Measurements from ENCODE around the gene M6PR.

M6PR gene

GRCh38 chr12:8911606-8912268 lies 37.7 kb downstream of the M6PR start:
- Histone ChIP-seq H3K27ac (no peak overlapping the region), H3K27me3 (ENCODE audit: control insufficient read depth, insufficient read depth, low read length) (no peaks in the 10 kb centered on the region), H3K9ac (no peak overlapping the region), H3K4me1 (peaks cover 9% of the 10 kb centered on the region), H3K4me3 (ENCODE audit: low read depth, low read length) (no peak overlapping the region), H3K79me2 (peaks cover 2% of the 10 kb centered on the region), H3K36me3 (ENCODE audit: control insufficient read depth, insufficient read depth, low read length) (no peaks in the 10 kb centered on the region), H2AFZ (peak overlapping the region; percentile 44), H3K9me3 (ENCODE audit: control insufficient read depth, low read length) (no peaks in the 10 kb centered on the region), H3K4me2 (ENCODE audit: low read length) (no peak overlapping the region)
- TF ChIP-seq CTCF (IDR thresholded peaks at IDR 0.05), result no peak

- Histone ChIP-seq H3K9me3 (ENCODE audit: control insufficient read depth, low read length) (no peaks in the 10 kb centered on the region), H3K27ac (no peak overlapping the region), H3K4me3 (ENCODE audit: low read depth, low read length) (no peak overlapping the region), H3K27me3 (ENCODE audit: control insufficient read depth, insufficient read depth, low read length) (no peaks in the 10 kb centered on the region), H2AFZ (no peak overlapping the region), H3K4me2 (ENCODE audit: low read length) (no peak overlapping the region), H3K79me2 (peaks cover 2% of the 10 kb centered on the region), H3K4me1 (peaks cover 9% of the 10 kb centered on the region), H3K9ac (no peak overlapping the region), H3K36me3 (ENCODE audit: control insufficient read depth, insufficient read depth, low read length) (no peaks in the 10 kb centered on the region)
- TF ChIP-seq CTCF (IDR thresholded peaks at IDR 0.05), result no peak
Measured at GRCh38 chr12:8909752-8910151, 39.7 kb downstream of the M6PR start.

GRCh38 chr12:8907513-8907912 lies 41.9 kb downstream of the M6PR start:
- Histone ChIP-seq H3K4me2 (ENCODE audit: low read length) (no peak overlapping the region), H3K27me3 (ENCODE audit: control insufficient read depth, insufficient read depth, low read length) (no peaks in the 10 kb centered on the region), H3K9ac (no peak overlapping the region), H3K27ac (no peak overlapping the region), H3K4me3 (ENCODE audit: low read depth, low read length) (no peak overlapping the region), H2AFZ (no peak overlapping the region), H3K4me1 (peaks cover 2% of the 10 kb centered on the region), H3K9me3 (ENCODE audit: control insufficient read depth, low read length) (no peaks in the 10 kb centered on the region), H3K36me3 (ENCODE audit: control insufficient read depth, insufficient read depth, low read length) (no peaks in the 10 kb centered on the region), H3K79me2 (peaks cover 2% of the 10 kb centered on the region)
- TF ChIP-seq CTCF (IDR thresholded peaks at IDR 0.05), result no peak

- H3K4me2 ChIP-seq (ENCODE audit: low read length), result no peak overlapping the region
- no peaks in the 10 kb centered on the region for H3K4me1 ChIP-seq
- H3K36me3 ChIP-seq (ENCODE audit: control insufficient read depth, insufficient read depth, low read length), result no peaks in the 10 kb centered on the region
- H2AFZ ChIP-seq, result no peak overlapping the region
- H3K27me3 ChIP-seq (ENCODE audit: control insufficient read depth, insufficient read depth, low read length), result no peaks in the 10 kb centered on the region
- no peak overlapping the region for H3K9ac ChIP-seq
- H3K27ac ChIP-seq, result no peak overlapping the region
- TF ChIP-seq CTCF (IDR thresholded peaks at IDR 0.05), result no peak
- no peaks in the 10 kb centered on the region for H3K9me3 ChIP-seq (ENCODE audit: control insufficient read depth, low read length)
- H3K4me3 ChIP-seq (ENCODE audit: low read depth, low read length), result no peak overlapping the region
- H3K79me2 ChIP-seq, result peaks cover 2% of the 10 kb centered on the region
Measured at GRCh38 chr12:8906266-8907180, 42.9 kb downstream of the M6PR start.

Data from parathyroid adenoma (tissue), 2 donors.